Spleen (tissue), 7 donors: ENCODE results near the gene MYO6.

Experiments used
- POLR2A ChIP-seq, 3 donors: fragments of 450-650 bp; IDR thresholded peaks; one replicate each; pipeline ENCODE4 v1.5.1; 2017; ENCODE audit warnings: antibody characterized with exemption in 3 of 3, mild to moderate bottlenecking in 1 of 3
- TF ChIP-seq, protein P1 (sequence below), 11 experiments: fragments of 200-600 bp in 7 of 11; fragments of 450-650 bp in 4 of 11; sonication (generic) in 4 of 11; IDR thresholded peaks in 8 of 11; conservative IDR thresholded peaks in 3 of 11; 1 replicate in 7 of 11; 2 replicates in 4 of 11; pipeline versions ENCODE4 v1.4.0 to v1.8.0; 2016 to 2021; ENCODE audit warnings: antibody characterized with exemption in 11 of 11, inconsistent platforms in 4 of 11, mild to moderate bottlenecking in 1 of 11
- donor health status: DM: no; HTN: no; CAD: no; lungs with moderate emphysema.
- donor health status: DM: no; HTN: no; CAD: no.
- donor health status: DM: no; HTN: no; CAD: no.

DNA sequence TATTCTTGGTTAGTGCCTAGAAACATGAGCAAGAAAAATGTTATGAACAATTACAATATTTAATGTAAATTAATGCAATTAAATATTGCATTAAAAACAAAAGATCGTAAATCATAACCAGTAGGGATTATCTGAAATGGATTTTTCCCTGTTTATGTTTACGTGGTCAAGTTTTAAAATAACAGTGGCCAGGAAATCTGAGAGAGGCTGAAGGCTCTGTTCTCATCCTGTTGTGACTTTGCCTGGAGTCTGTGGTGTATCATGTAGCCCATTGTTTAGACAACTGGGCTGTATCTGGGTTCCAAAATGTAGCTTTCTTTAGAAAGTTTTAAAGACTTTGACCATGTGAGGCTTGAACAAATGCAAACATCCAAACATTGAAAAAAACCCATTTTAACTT lies 2.4 kb downstream of the MYO6 start:
- TF ChIP-seq POLR2A (IDR thresholded peaks at IDR 0.05), result no peak
- TF ChIP-seq, protein P1, sequence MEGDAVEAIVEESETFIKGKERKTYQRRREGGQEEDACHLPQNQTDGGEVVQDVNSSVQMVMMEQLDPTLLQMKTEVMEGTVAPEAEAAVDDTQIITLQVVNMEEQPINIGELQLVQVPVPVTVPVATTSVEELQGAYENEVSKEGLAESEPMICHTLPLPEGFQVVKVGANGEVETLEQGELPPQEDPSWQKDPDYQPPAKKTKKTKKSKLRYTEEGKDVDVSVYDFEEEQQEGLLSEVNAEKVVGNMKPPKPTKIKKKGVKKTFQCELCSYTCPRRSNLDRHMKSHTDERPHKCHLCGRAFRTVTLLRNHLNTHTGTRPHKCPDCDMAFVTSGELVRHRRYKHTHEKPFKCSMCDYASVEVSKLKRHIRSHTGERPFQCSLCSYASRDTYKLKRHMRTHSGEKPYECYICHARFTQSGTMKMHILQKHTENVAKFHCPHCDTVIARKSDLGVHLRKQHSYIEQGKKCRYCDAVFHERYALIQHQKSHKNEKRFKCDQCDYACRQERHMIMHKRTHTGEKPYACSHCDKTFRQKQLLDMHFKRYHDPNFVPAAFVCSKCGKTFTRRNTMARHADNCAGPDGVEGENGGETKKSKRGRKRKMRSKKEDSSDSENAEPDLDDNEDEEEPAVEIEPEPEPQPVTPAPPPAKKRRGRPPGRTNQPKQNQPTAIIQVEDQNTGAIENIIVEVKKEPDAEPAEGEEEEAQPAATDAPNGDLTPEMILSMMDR (IDR thresholded peaks at IDR 0.05 in 8 of 11, conservative IDR thresholded peaks at IDR 0.05 in 3 of 11), result no peak
